Naive thymus-derived CD4-positive, alpha-beta T cell (primary cell): ENCODE data around the gene ORC5. TPM values are rescaled to one million over a fixed set of nuclear protein-coding genes. Genes with fewer than 3 reads are reported as not detected.

Source experiments
- ATAC-seq: fragments of 150-1000 bp; cut with Tn5 transposase; 2 replicates; pipeline ENCODE4 v1.10.0; 2021; ENCODE audit warnings: mild to moderate bottlenecking, moderate library complexity
- CTCF ChIA-PET: fragments of 350-600 bp; sonication (Branson Sonifier 250); formaldehyde crosslinking; loops from one replicate; lab custom pipeline; 2021; ENCODE audit warnings: antibody characterized with exemption; lab: Charles Lee
- POLR2A ChIA-PET: fragments of 350-600 bp; sonication (Branson Sonifier 250); formaldehyde crosslinking; loops from one replicate; lab custom pipeline; 2021; ENCODE audit warnings: antibody characterized with exemption, inconsistent platforms; lab: Charles Lee
- DNase-seq, 9 donors: peaks; one replicate each; pipeline versions ENCODE4 v3.0.0 to v3.0.0-alpha.2; 2020 to 2022; ENCODE audit warnings: mixed read lengths in 1 of 9
- H3K27ac ChIP-seq: one replicate; pipeline ENCODE4 v1.7.0; 2013; ENCODE audit warnings: mild to moderate bottlenecking, low read depth, low read length, moderate library complexity
- H3K27me3 ChIP-seq, 2 donors: one replicate each; pipeline ENCODE4 v1.7.0; 2013; ENCODE audit warnings: low read length in 2 of 2, mild to moderate bottlenecking in 2 of 2, moderate library complexity in 2 of 2; ENCODE audit not compliant: control insufficient read depth in 2 of 2, insufficient read depth in 2 of 2
- H3K36me3 ChIP-seq, 3 experiments: 1 replicate in 2 of 3; 2 replicates in 1 of 3; pipeline ENCODE4 v1.7.0; 2013; ENCODE audit warnings: low read length in 3 of 3, mild to moderate bottlenecking in 3 of 3, moderate library complexity in 1 of 3; ENCODE audit not compliant: insufficient read depth in 3 of 3, control insufficient read depth in 2 of 3
- H3K4me1 ChIP-seq, 2 donors: one replicate each; pipeline ENCODE4 v1.7.0; 2013; ENCODE audit warnings: low read length in 2 of 2, mild to moderate bottlenecking in 2 of 2, moderate library complexity in 1 of 2; ENCODE audit not compliant: control insufficient read depth in 2 of 2, insufficient read depth in 2 of 2
- H3K4me3 ChIP-seq: 2 replicates; pipeline ENCODE4 v1.7.0; 2013; ENCODE audit warnings: mild to moderate bottlenecking, low read length
- H3K9me3 ChIP-seq, 3 experiments: 1 replicate in 2 of 3; 2 replicates in 1 of 3; pipeline ENCODE4 v1.7.0; 2013; ENCODE audit warnings: low read length in 3 of 3; ENCODE audit not compliant: control insufficient read depth in 2 of 3
- H3K27ac Mint-ChIP-seq, 9 donors: one replicate each; pipeline ENCODE4 v1.8.0; 2020 to 2022; ENCODE audit warnings: mixed read lengths in 9 of 9, mild to moderate bottlenecking in 8 of 9, moderate library complexity in 5 of 9, inconsistent platforms in 2 of 9
- H3K27me3 Mint-ChIP-seq, 5 donors: one replicate each; pipeline ENCODE4 v1.8.0; 2021 to 2022; ENCODE audit warnings: mixed read lengths in 5 of 5, mild to moderate bottlenecking in 1 of 5
- H3K36me3 Mint-ChIP-seq, 5 donors: one replicate each; pipeline ENCODE4 v1.8.0; 2020 to 2022; ENCODE audit warnings: mixed read lengths in 5 of 5, mild to moderate bottlenecking in 3 of 5, inconsistent platforms in 1 of 5
- H3K4me1 Mint-ChIP-seq, 7 donors: one replicate each; pipeline ENCODE4 v1.8.0; 2020 to 2022; ENCODE audit warnings: mixed read lengths in 7 of 7, mild to moderate bottlenecking in 3 of 7, inconsistent platforms in 1 of 7
- H3K4me3 Mint-ChIP-seq, 10 donors: one replicate each; pipeline ENCODE4 v1.8.0; 2020 to 2022; ENCODE audit warnings: mild to moderate bottlenecking in 10 of 10, mixed read lengths in 10 of 10, moderate library complexity in 6 of 10, inconsistent platforms in 2 of 10
- H3K9me3 Mint-ChIP-seq, 11 donors: one replicate each; pipeline ENCODE4 v1.8.0; 2020 to 2022; ENCODE audit warnings: mixed read lengths in 11 of 11, mild to moderate bottlenecking in 4 of 11, inconsistent platforms in 1 of 11, moderate library complexity in 1 of 11
- intact Hi-C, 2 donors: fragments of 100-400 bp; cut with micrococcal nuclease; formaldehyde crosslinking; loops; one replicate each; pipeline ENCODE4 v1.15.1; 2023
- polyA plus RNA-seq, 2 donors: library from polyadenylated mRNA; unstranded; fragments of 300-500 nt; fragmentation: Illumina TruSeq; gene quantifications; one replicate each; pipeline ENCODE4 v1.2.3, GENCODE V29; 2021
- total RNA-seq, 6 experiments: library from RNA in 5 of 6; stranded (reverse) in 5 of 6; gene quantifications; 1 replicate in 5 of 6; 2 replicates in 1 of 6; pipeline ENCODE4 v1.2.3 and lab custom pipeline; 2021 to 2026

ORC5 gene
- total and polyA plus RNA-seq, 7 experiments from 2014 or later, result 15.9 to 30.3 (median 25.4) TPM

DNA sequence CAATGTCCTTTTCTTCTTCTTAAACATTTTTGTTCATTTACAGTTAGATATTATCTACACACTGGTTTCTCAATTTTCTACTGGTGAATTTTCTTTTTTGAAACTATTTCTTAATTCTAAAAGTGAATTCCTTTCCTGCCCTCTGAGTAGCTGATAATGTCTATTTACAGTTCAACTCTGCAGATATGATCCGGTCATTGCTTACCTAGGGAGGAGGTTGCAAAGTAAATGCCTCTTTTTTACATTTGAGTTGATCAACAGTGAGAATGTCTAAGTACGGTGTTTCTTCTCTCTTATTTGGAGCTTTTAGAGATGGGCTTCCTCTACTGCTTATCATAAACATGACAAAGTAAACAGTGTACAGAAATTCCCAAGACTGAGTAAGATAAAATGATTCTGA, 20.6 kb upstream of the ORC5 start:
- no peak for ATAC-seq
- no peaks in the 10 kb centered on the region for H3K27me3 ChIP-seq
- H3K4me3 ChIP-seq, result no peak overlapping the region
- Mint-ChIP-seq H3K27me3 (peaks cover 27 to 52% (median 32%) of the 10 kb centered on the region in 5 donors), H3K27ac (no peak overlapping the region), H3K4me1 (peaks cover 0 to 5% (median 0%) of the 10 kb centered on the region in 7 donors), H3K4me3 (no peak overlapping the region), H3K36me3 (no peaks in the 10 kb centered on the region), H3K9me3 (peaks cover 0 to 4% (median 0%) of the 10 kb centered on the region in 11 donors)
- H3K36me3 ChIP-seq, result no peaks in the 10 kb centered on the region
- H3K4me1 ChIP-seq, result no peaks in the 10 kb centered on the region
- no peak for DNase-seq
- no peak overlapping the region for H3K27ac ChIP-seq
- intact Hi-C loops, result no loop called here
- ChIA-PET CTCF (no interaction called here), POLR2A (no interaction called here)
- H3K9me3 ChIP-seq, result no peaks in the 10 kb centered on the region

DNA sequence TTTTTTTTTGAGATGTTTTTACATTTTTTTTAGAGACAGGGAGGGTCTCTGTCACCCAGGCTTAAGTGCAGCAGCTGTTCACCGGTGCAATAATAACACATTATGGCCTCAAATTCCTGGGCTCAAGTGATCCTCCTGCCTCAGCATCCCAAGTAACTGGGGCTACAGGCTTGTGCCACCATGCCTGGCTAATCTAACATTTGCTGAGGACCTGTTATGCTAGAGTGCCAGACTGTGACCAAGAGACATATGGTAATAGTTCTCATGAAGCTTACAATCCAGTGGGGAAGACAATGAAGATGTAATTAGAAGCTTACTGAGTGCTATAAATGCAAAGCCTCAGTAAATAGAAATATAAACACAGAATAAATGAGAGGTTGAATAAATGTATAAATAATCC, 17.6 kb upstream of the ORC5 start:
- CTCF ChIA-PET, result no interaction called here
- peaks cover 18 to 48% (median 33%) of the 10 kb centered on the region in 5 donors for H3K27me3 Mint-ChIP-seq

DNA sequence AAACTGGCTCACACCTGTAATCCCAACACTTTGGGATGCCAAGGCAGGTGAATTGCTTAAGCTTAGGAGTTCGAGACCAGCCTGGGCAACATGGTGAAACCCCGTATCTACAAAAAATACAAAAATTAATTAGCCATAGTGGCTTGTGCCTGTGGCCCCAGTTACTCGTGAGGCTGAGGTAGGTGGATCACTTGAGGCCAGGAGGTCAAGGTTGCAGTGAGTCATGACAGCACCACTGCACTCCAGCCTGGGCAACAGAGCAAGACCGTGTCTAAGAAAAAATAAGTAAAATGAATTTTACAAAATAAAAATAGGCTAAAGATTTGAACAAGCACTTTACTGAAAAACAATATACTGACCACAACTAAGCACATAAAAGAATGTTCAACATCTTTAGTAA, 9.8 kb upstream of the ORC5 start:
- H3K9me3 ChIP-seq, result peaks cover 0 to 5% (median 0%) of the 10 kb centered on the region in 3 experiments
- CTCF ChIA-PET, result no interaction called here
- intact Hi-C loops, result no loop called here
- ATAC-seq (no peak), DNase-seq (no peak)
- no peak overlapping the region for H3K4me3 ChIP-seq
- H3K27ac ChIP-seq, result no peak overlapping the region
- H3K27me3 ChIP-seq, result no peaks in the 10 kb centered on the region
- POLR2A ChIA-PET, result no interaction called here
- Mint-ChIP-seq H3K27ac (no peak overlapping the region), H3K27me3 (peaks cover 11 to 33% (median 21%) of the 10 kb centered on the region in 5 donors), H3K4me1 (no peaks in the 10 kb centered on the region), H3K9me3 (peaks cover 0 to 32% (median 12%) of the 10 kb centered on the region in 11 donors), H3K36me3 (peaks cover 0 to 7% (median 0%) of the 10 kb centered on the region in 5 donors), H3K4me3 (no peak overlapping the region)
- H3K4me1 ChIP-seq, result no peaks in the 10 kb centered on the region
- H3K36me3 ChIP-seq, result no peaks in the 10 kb centered on the region

More for the DNA sequence above, 17.6 kb upstream of the ORC5 start:
- H3K4me1 ChIP-seq, result no peaks in the 10 kb centered on the region
- H3K4me3 ChIP-seq, result no peak overlapping the region
- Mint-ChIP-seq H3K27ac (no peak overlapping the region), H3K4me1 (no peaks in the 10 kb centered on the region), H3K9me3 (peaks cover 0 to 26% (median 7%) of the 10 kb centered on the region in 11 donors), H3K4me3 (no peak overlapping the region), H3K36me3 (peaks cover 0 to 8% (median 2%) of the 10 kb centered on the region in 5 donors)
- intact Hi-C loops, result no loop called here
- H3K27ac ChIP-seq, result no peak overlapping the region
- H3K27me3 ChIP-seq, result no peaks in the 10 kb centered on the region
- ATAC-seq (no peak), DNase-seq (no peak)
- no peaks in the 10 kb centered on the region for H3K9me3 ChIP-seq
- H3K36me3 ChIP-seq, result no peaks in the 10 kb centered on the region
- POLR2A ChIA-PET, result no interaction called here

- DNase-seq (no peak), ATAC-seq (no peak)
- Histone ChIP-seq H3K27me3 (no peaks in the 10 kb centered on the region), H3K4me3 (no peak overlapping the region), H3K27ac (no peak overlapping the region), H3K4me1 (peaks cover 15 to 17% of the 10 kb centered on the region in 2 donors), H3K36me3 (peaks cover 0 to 4% (median 0%) of the 10 kb centered on the region in 3 experiments), H3K9me3 (no peaks in the 10 kb centered on the region)
- Mint-ChIP-seq H3K9me3 (peaks cover 0 to 5% (median 0%) of the 10 kb centered on the region in 11 donors), H3K36me3 (peaks cover 0 to 5% (median 0%) of the 10 kb centered on the region in 5 donors), H3K27me3 (peaks cover 13 to 28% (median 23%) of the 10 kb centered on the region in 5 donors), H3K4me3 (peak overlapping the region in 8 of 10 donors; percentile 31 to 99 (median 94)), H3K4me1 (peaks cover 15 to 46% (median 33%) of the 10 kb centered on the region in 7 donors), H3K27ac (peak overlapping the region in 3 of 9 donors; percentile 15 to 95 (median 88))
- ChIA-PET POLR2A (no interaction called here), CTCF (no interaction called here)
- intact Hi-C loops, result loop anchor here (2.0 to 10.0 kb wide), 7 partner anchors 867 to 1323 kb away; partner anchors contain the start of genes ARMC10 (in 2 of the 2), FBXL13 (in 2 of the 2), DNAJC2 (in 1 of the 2) and NAPEPLD (in 1 of the 2)
These were observed 1.2 kb upstream of the ORC5 start for GRCh38 chr7:104209063-104209462.

GRCh38 chr7:104208421-104208780, 588 bp upstream of the ORC5 start:
- H3K27me3 ChIP-seq, result no peaks in the 10 kb centered on the region
- POLR2A ChIA-PET, result no interaction called here
- H3K4me1 ChIP-seq, result peaks cover 15 to 17% of the 10 kb centered on the region in 2 donors
- CTCF ChIA-PET, result interaction anchor here (0.7 kb wide), 1 partner anchor 14 kb away, joined by 3 read pairs; no protein-coding TSS in a partner anchor
- H3K27me3 Mint-ChIP-seq, result peaks cover 13 to 28% (median 23%) of the 10 kb centered on the region in 5 donors
- H3K4me3 ChIP-seq, result peak overlapping the region; percentile 93
- H3K4me1 Mint-ChIP-seq, result peaks cover 18 to 53% (median 38%) of the 10 kb centered on the region in 7 donors
- H3K27ac ChIP-seq, result peak overlapping the region; percentile 88
- H3K36me3 Mint-ChIP-seq, result peaks cover 4 to 8% (median 5%) of the 10 kb centered on the region in 5 donors
- peak overlapping the region; percentile 91 to 99 (median 95) for H3K4me3 Mint-ChIP-seq
- intact Hi-C loops, result loop anchor here (1.0 to 10.0 kb wide), 10 partner anchors 861 to 1324 kb away; partner anchors contain the start of genes ARMC10 (in 2 of the 2), FBXL13 (in 2 of the 2), PMPCB (in 2 of the 2) and RINT1 (in 2 of the 2)
- H3K9me3 ChIP-seq, result no peaks in the 10 kb centered on the region
- ATAC-seq (no peak), DNase-seq (peak in 1 of 9 donors; percentile 10)
- peaks cover 0 to 3% (median 0%) of the 10 kb centered on the region in 11 donors for H3K9me3 Mint-ChIP-seq
- H3K36me3 ChIP-seq, result peaks cover 0 to 8% (median 0%) of the 10 kb centered on the region in 3 experiments
- peak overlapping the region; percentile 88 to 98 (median 93) for H3K27ac Mint-ChIP-seq

DNA sequence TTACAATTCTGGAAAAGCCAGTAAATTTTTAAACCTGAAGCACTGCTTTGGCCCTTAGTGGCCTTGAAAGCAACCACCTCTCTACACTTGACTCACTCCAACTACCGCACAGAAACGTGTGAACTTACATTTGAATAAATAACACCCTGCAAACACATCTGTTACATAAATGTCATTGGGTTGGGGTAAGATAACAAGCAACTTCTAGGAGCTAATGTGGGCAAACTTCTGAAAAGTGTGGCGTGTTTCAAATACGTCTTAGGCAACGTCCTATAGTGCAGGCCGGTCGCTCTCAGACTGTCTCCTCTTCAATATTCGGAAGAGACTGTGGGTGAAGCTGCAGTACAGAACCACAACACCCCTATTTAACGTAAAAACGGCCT, 474 bp downstream of the ORC5 start:
- Histone ChIP-seq H3K36me3 (peaks cover 0 to 19% (median 0%) of the 10 kb centered on the region in 3 experiments), H3K9me3 (no peaks in the 10 kb centered on the region), H3K4me1 (peaks cover 15 to 17% of the 10 kb centered on the region in 2 donors), H3K4me3 (peak overlapping the region; percentile 93), H3K27ac (peak overlapping the region; percentile 88), H3K27me3 (no peaks in the 10 kb centered on the region)
- peak in 4 of 9 donors; percentile 1 to 25 (median 16) for DNase-seq
- peaks cover 8 to 19% (median 14%) of the 10 kb centered on the region in 5 donors for H3K27me3 Mint-ChIP-seq
- intact Hi-C loops, result loop anchor here (5.0 to 10.0 kb wide), 5 partner anchors 865 to 1325 kb away; partner anchors contain the start of genes ARMC10 (in 2 of the 2), FBXL13 (in 2 of the 2), DNAJC2 (in 1 of the 2) and PMPCB (in 1 of the 2)
- ChIA-PET CTCF (no interaction called here), POLR2A (no interaction called here)
- peaks cover 20 to 63% (median 44%) of the 10 kb centered on the region in 7 donors for H3K4me1 Mint-ChIP-seq
- H3K9me3 Mint-ChIP-seq, result peaks cover 0 to 3% (median 0%) of the 10 kb centered on the region in 11 donors
- peak overlapping the region; percentile 91 to 99 (median 95) for H3K4me3 Mint-ChIP-seq
- peak overlapping the region; percentile 88 to 98 (median 93) for H3K27ac Mint-ChIP-seq
- peaks cover 11 to 19% (median 13%) of the 10 kb centered on the region in 5 donors for H3K36me3 Mint-ChIP-seq
- ATAC-seq, result peak; percentile 68
